Measurements from ENCODE around the gene MAB21L4.

Gene MAB21L4

DNA sequence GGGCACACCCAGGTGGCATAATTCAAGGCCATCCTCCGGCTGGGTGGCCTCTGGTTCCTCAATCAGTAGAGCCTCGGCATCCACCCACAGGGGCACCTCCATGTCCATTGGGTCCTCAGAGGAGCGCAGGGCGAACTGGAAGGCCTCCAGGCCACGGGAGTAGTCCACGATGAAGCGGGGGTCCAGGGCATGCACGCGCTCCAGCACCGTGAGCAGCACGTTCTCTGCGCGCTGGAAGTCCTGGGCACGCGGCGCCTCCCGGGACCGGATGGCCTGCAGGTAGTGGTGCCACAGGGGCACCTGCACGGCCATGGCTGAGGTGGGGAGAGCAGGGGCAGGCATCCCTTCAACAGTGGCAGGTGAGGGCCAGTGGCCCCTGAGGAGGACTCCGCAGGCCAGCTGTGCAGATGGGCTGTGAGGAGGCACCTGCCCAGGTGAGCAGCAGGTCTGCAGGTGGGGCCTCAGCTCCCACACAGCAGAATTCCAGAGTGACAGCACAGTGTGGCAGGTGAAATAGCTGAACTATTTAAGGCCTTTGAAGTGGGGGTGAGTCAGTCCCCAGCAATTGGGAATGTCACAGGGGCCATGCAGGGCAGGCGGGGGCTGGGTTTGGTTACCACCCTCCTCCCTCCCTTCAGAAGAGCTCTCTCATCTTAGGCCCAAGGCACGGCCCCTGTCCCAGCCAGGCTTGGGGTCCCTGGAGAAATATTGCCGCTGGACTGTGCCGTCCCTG, at the start of gene MAB21L4:
TSS of gene MAB21L4 (minus strand) at position 501 of the 733 bp plus-strand sequence. CDS start at position 342, 159 bp downstream.
- no peak for DNase-seq

DNA sequence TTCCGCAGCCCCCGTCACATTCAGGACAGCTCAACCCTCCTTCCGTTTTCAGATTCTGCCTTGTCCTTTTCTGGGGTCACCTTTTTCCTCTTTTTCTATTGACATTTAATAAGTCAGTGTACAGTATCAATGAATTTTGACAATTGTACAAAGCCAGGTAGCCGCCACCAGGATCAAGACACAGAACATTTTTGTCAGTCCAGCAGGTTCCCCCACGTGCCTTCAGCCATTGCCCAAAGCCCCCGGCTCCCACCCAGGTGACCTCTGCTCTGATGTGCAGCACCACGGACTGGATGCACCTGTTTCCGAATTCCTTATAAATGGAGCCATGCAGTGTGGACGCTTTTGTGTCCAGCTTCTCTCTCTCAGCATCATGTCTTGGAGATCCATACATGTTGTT, 40.1 kb upstream of the MAB21L4 start:
- no peak for DNase-seq

DNA sequence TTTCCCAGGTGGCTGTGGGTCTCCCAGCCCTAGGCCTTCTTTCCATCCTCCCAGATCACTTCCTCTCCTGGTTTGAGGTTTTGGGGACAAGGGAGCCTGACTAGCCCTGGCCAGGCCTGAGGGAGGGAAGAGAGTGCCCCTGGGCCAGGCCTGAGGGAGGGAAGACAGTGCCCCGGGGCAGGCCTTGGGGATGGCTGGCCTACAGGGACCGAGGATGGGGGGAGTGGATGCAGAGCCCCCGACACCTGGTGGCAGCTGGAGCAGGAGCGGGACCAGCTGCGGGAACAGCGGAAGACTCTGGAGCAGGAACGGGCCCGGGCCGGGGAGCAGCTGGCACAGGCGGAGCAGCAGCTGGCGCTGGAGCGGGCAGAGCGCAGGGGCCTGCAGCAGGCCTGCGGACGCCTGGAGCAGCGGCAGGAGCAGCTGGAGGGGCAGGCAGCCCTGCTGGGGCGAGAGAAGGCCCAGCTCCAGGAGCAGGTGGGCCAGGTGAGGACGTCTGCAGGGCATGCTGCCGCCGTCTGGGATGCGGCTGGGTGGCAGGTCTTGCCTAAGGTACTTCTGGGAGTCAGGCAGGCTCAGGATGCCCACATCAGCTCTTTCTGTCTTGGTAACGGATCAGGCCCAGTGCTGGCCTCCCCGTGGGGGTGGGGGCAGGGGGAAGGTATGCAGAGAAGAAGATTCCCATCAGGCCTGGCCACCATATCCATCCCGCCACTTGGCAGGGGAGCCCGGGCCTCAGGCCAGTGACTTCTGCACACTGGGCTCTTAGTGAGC, 39.3 kb upstream of the MAB21L4 start:
- no peak for DNase-seq

DNA sequence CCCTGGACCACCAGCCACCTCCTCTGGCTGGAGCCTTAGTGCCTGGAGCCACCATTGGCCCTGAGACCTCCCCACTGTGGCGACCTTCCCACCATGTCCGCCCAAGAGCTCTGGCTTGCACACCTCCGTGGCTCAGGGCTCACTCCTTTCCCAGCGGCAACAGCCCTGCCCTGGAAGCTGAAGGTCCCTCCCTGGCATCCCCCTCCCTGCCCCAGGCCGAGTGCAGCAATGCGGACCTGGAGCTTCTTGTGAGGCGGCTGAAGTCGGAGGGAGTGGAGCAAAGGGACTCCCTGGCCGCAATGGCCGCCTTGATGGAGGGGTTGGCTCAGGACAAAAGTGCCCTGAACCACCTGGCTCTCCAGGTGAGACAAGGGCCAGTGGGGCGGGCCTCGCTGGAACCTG, 38.7 kb upstream of the MAB21L4 start:
- no peak for DNase-seq

DNA sequence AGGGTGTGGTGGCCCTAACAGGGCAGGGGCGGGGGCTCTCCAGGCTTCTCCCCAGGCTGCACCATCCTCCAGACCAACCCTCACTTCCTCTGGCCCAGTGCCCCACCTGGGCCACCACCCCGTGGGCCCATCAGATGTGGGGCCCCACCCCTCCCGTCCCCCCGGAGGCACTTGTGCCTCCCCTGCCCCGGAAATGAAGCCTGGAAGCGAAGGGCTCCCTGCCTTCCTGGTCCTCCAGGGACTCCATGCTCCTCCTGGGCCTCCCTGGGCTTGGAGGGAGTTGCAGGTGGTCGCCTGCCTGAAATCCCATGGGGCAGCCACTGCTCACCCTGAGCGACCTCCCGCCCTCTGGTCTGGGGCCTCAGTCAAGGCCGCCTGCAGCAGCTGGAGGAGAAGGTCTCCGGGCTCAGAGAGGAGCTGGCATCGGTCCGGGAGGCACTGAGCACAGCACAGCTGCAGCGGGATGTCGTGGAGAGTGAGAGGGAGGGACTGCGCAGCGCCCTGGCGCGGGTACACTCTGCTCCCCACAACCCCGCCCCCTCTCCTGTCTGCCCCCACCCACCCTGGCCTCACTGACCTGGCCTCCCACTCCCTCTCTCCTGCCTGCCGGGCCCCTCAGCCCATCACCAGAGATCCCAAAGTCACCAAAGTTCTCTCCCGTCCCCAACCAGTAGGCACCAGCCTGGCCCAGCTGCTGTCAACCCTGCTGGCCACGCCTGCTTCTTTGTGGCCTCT, 38.2 kb upstream of the MAB21L4 start:
- no peak for DNase-seq

DNA sequence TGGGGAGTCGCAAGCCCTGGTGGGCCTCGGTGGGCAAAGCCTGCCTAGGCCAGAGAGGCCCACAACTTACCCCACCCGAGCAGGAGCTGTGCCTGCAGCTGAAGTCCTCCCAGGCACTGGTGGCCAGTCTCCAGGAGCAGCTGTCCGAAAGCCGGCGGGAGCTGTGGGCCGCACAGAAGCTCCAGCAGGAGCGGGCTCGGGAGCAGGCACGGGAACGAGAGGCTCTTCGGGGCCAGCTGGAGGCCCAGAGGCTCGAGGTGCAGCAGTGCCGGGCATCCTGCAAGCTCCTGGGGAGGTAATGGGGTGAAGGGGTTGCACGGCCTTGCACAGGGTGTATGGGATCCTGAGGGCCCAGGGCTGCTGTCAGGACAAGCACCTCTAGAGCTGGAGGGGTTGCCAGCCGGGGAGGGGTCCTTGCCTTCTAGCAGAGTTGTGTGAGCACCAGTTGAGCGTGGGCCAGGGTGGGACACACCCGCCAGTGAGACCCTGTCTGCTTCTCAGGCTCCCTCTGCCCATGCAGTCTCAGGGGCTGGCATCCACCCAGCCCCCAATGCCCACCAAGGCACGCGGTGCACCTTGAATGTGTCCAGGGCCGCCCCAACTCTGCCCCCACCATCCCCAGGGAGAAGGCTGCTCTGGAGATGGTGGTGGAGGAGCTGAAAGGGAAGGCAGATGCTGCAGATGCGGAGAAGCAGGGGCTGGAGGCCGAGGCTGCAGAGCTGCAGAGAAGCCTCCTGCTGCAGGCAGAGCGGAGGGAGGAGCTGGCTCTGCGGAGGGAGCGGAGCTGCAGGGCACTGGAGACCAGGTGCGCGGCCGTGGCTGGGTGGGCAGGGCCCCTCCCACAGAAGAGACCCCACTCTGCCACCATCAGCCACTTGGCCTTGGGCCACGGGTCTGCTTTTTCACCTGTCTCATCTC, 37.4 kb upstream of the MAB21L4 start:
- DNase-seq = no peak

DNA sequence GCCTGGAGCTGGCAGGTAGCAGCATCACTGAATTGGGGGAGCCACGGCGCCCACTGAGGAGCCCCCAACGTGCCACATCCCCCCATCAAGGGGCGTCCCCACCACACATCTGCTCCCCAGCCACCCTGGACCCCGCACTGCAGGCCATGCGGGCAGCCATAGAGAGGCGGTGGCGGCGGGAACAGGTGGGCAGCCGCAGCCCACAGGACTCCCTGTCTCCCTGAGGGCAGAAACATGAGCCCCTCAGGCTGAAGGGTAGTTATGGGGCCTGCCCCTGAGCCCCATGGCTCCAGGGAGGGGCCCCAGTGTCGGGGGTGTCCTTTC, 36.7 kb upstream of the MAB21L4 start:
- DNase-seq = no peak

DNA sequence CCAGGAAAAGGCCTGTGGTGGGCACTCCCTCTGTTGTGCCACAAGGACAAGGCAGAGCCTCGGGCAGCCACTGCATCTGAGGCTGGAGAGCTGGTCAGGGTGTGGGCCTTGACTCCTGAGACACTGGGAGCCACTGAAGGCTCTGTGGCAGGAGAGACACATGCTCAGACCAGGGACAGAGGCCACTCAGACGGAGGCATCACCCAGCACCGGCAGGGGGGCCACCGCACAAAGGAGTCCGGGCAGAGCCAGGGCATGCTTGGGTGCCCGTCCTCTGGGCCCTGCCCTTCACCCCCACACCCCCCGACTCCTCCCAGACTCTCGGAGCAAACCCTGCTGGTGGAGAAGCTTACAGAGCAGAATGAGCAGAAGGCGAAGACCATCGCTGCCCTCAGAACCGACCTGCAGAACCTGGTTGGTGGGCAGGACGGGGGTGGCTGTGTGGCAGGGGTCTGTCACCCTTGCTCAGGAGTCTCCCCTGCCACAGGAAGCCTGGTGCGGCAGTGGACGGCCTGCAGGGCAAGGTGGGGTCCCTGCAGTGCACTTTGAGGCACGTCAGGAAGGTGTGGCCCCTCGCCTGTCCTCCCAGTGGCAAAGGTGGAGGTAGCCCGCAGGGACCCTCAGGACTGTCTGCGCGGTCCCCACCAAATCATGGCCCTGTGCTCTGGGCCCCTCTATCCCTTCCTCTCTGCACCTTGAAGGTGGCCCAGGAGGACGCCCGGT, 36.2 kb upstream of the MAB21L4 start:
- DNase-seq = no peak

DNA sequence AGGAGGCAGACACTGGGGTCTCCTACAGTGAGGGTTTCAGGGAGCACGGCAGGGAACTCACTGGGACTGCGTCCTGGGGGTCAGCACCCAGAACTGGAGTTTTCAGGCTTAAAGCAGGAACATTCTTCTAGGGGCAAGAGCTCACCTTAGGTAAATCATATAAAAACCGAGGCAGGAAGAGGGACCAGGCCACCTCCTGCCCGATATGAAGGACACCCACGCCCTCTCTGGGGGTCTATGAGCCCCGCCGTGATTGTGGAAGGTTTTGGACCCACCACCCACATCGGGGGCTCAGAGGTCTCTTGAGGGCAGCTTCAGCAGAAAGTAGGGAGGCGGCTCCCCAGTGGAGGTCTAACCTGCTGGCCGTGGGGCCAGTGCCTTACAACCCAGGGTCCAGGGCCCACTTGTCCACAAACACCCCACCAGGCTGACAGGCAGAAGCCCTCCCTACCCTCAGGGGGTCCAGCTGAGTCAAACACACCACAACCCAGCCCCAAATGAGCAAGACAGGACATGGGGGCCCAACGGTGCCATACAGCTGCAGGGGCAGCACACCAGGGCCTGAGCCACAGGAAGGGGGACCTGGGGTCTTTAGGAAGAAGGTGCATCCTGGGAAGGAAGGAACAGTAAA, 35.5 kb upstream of the MAB21L4 start:
- DNase-seq = no peak

DNA sequence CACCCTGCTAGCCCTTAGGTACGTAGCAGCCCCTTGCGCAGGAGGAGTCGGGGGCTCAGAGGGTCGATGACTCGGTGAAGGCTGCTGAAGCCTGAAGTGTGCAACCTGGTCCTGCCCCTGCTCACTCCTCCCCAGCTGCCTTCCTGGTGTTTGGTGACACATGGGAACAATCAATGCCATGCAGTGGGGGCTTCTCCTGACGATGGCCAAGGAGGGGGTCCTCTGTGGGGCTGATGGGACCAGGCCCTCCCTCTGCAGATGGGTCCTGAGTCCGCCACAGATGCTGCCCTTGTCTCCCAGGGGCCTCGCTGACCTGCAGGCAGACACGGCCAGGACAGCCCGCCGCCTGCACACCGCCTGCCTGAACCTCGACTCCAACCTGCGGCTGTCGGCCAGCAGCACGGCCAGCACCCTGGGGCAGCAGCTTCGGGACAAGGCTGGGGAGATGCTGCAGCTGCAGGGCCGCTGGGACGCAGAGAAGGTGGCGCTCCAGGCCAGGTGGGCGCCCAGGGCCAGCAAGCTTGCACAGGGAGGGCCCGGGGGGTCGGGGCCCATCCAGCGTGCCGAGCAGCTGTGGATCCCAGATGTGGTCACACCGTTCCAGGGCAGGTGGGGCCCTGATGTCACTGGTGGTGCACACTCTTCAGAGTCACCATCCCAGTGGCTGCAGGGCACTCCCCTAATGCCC, 34.8 kb upstream of the MAB21L4 start:
- no peak for DNase-seq

DNA sequence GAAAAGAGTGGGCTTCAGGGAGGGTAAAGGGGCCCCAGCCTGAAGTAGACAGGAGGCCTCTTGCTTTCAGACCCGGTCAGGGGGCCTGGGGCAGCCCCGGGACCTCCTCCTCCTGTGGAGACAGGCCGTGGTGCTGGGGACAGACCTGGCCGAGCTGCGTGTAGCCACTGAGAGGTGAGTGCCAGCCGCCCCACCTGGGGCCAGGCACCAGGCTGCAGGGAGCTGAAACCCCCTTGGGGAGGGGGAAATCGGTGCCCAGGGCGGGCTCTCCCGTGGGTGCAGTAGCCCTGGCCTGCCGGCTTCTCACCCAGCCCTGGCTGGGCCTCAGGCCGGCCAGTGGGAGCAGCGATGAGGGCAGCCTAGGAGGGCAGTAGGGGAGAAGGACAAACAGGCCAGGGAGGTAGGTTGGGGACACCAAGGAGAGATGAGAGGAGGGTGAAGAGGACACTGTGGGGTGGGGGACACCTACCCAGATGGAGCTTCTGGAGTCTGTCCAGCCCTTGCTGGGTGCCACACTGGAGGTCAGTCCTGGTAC, 34.2 kb upstream of the MAB21L4 start:
- no peak for DNase-seq

DNA sequence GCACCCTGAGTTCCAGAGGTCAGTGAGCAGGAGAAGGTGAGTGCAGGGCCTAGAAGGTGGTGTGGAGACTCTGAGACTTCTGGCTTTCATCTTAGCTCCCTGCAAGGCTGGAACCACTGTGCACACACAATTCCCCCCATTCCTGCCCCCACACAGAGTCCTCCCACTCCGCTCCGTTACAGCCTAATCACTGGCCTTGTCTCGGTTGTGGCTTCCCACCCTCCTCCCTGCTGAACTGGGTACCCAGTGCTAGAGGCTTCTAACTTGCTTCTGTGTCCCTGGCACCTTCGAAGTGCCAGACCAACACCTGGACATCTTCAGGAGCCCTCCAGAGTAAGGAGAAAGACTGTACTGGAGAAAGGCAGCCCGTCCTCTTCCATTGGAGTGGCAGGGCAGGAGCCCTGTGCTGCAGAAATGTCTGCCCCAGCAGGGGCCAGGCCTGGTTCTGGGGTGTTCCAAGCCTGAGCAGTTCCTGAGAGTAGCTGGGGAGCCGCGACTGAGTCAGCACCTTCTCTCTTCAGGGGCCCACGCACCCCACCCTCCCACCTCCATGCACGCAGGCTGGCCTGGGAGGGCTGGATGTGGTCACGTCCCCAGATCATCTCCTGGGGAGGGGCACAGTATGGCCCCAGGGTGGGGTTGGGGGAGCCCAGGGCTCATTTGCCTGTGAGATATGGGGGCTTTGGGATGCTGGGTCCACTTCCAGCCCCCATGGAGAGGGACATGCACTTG, 33.6 kb upstream of the MAB21L4 start:
- DNase-seq = no peak

DNA sequence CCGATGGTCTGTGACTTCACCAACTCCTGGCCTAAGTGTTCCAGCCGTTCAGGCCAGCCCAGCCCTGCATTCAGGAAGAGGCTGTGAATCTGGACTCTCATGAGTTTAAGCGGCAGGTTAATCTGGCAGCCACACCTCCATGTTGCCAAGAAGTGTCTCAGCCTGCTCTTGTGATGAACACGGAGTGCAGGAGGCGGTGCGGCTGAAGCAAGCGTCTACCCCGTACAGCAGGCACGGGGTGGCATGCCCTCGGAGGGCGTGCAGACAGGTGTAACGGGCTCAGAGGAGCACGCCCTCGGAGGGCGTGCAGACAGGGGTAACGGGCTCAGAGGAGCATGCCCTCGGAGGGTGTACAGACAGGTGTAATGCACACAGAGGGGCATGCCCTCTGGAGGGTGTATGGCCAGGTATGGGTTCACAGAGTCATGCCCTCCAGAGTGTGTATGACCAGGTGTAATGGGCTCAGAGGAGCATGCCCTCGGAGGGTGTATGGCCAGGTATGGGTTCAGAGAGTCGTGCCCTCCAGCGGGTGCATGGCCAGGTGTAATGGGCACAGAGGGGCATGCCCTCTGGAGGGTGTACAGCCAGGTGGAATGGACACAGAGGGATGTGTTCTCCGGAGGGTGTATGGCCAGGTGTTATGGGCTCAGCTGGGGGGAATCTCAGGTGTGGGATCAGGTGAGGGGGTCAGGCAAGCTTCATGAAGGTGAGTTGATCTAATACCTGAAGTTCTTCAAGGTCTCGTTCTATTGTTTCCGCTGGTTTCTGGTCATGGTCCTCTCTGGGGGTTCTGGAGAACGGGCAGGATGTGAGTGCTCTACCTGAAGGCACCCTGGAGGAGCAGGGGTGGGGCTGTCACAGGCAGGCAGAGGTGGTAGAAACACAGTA, 32.8 kb upstream of the MAB21L4 start:
- no peak for DNase-seq

DNA sequence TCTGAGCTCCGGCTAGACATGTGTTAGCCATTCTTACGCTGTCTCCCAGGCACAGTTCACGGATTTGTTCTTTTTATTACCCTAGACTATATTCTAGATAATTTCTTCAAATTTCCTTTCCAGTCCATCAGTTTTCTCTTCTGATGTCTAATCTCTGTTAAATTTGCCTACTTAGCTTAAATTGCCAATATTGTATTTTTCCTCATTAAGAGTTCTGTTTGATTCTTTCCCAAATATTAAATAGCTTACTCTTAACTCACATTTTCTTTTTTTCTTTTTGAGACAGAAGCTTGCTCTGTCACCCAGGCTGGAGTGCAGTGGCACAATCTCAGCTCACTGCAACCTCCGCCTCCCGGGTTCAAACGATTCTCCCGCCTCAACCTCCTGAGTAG, 31.4 kb upstream of the MAB21L4 start:
- DNase-seq = no peak

DNA sequence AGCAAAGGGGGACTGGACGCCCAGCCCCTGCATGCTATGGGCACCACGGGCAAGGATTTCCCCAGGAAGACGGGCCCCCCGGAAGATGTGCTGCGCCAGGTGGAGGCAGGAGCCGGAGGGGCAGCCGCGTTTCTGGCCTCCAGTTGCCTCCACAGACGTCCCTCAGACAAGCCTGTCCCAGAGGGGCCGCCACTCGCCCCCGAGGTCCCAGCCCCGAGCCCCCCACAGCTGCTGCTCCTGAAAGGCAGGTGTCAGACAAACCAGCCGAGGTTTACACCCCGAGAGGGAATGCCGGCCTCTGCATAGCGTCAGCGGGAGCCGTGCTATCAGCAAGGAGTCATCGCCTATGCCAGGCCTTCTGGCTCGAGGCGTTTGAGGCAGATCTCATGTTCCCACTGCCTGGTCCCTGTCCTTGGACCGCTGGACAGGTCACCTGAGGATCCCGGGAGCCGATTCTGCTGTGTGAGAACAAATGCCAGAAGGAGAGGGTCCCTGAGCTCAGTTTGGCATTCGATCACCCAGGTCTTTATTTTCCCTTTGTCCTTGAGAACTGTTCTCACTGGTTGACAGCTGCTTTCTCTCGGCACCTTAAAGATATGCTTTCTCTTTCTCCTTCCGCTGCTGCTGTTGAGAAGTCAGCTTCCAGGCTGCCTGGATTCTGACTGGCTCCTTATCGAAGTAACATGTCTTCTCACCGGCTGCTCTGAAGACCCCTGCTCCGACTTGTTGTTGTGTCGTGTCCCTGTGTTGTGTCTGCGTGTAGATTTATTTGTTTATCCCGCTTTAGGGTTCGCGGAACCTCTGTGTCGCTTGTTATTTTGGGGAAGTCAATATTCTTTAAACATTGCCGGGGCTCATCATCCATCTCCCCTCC, 30.8 kb upstream of the MAB21L4 start:
- DNase-seq = no peak

DNA sequence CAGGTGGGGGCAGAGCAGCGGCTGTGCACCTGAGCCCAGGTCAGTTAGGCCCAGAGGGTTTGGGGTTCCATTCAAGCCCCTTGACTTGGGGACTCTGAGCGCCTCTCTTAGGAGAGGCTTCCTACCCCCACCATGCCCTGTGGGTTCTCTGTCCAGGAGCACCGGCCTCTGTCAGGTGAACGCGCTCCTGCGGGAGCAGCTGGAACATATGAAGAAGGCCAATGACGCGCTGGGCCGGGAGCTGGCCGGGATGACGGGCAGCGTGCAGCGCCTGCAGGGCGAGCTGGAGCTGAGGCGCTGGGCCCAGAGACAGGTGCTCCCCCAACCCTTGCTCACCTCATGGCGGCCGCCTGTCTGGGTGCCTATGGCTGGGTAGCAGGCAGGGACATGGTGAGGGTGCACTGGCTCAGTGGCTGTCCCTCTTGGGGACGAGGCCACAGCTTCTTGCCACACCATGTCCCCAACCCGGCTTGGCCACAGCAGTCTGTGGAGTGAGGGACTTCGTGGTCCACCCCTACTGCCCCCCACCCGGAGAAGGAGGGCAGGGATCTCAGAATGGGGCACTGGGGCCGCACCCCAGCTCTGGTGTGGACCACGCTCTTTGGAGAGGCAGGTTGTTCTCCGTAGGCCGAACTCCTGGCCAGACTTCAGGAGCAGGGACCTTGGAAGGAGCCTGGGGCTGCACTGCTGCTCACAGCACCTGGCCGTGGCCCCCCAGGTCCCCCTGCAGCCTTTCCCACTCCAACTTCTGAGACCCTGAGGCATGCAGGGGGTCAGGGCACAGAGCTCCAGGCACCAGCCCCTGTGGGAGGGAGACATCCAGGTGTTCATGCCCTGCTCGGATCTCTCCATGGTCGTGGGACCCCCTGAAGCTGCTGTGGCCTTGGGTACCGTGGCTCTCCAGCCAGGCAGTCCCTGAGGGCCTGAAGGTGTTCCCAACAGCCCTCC, 29.9 kb upstream of the MAB21L4 start:
- DNase-seq = no peak

DNA sequence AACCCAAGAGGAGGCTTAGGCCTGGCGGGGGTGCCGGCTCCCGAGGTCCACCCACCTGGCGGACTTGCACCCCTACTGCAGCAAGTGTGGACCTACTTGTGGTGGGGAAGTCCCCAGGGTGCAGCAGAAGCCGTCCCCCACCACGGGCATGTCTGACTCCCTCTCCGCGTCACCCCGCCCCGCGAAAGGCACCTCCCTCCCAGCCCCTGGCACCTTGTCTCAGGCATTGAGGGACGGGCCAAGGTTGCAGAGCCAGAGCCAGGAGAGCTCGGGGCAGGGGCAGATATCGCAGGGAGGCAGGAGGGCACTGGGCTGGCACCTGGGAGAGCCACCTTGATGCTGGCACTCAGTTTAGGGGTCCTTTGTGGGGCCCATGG, 29.2 kb upstream of the MAB21L4 start:
- DNase-seq = no peak
